Erythroblast (primary cell): ENCODE data around the gene EFHC1.

Source experiments
- GATA1 ChIP-seq: IDR thresholded peaks from 2 replicates; pipeline ENCODE4 v1.6.1; 2011; ENCODE audit warnings: low read depth, mild to moderate bottlenecking, control low read depth, low read length, moderate library complexity
- POLR2A ChIP-seq: IDR thresholded peaks from 2 replicates; pipeline ENCODE4 v1.6.1; 2011; ENCODE audit warnings: mild to moderate bottlenecking, low read length

DNA sequence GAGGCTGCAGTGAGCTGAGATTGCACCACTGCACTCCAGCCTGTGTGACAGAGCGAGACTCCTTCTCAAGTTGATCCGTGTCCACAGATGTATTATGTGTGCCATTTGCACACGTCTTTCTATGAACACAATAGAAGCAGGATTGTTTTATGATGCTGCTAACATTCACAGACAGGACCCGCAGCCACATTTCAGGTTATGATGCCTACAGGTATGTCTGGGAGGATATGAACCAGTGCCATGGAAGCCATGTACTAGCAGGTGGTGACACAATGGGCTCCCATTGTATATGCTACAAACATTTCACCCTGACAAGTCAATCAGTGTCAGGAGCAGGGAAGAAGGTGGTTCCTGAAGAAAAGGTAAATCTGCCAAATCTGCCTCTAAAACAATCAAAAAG is 152.4 kb downstream of the EFHC1 start:
- TF ChIP-seq POLR2A (no peak), GATA1 (no peak)
